COLO829 (cell line): ENCODE measurements around the gene SMTNL1.
"Not testable (repeated sequence)": the region's sequence is repeated elsewhere in the genome, so short reads cannot be mapped to it uniquely, and the experiment has no call there.

Experiments used
- DNase-seq: peaks from one replicate; pipeline ENCODE4 v3.0.0; 2012; ENCODE audit warnings: low spot score

Gene SMTNL1

DNA sequence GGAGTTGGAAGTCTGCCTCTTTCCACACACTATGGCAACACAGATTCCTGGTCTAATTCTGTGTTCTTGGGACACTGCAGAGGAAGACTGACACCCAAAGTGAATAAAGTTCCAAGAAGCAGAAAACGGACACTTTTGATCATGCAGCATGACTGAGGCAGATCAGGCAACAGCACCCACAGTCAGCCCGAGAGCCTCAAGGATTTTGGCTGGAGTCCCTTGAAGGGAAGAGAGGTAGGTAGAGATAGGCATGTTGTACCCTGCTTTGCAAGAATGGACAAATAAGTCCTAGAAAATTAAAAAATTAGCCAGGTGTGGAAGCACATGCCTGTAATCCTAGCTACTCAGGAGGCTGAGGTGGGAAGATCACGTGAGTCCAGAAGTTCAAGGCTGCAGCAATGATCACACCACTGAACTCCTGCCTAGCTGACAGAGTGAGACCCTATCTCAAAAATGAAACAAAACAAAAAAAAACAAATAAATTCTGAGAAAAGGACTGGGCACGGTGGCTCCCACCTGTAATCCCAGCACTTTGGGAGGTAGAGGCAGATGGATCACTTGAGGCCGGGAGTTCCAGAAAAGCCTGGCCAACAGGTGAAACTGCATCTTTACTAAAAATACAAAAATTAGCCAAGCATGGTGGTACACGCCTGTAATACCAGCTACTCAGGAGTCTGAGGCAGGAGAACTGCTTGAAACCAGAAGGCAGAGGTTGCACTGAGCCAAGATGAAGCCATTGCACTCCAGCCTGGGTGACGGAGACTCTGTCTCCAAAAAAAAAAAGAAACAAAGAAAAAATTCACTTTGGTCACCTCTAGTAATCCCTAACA lies 28.8 kb upstream of the SMTNL1 start:
- DNase-seq, result no peak

GRCh38 chr11:57511741-57512430 lies 25.5 kb upstream of the SMTNL1 start:
- no peak for DNase-seq

GRCh38 chr11:57512646-57513451 lies 24.5 kb upstream of the SMTNL1 start:
- no peak for DNase-seq

DNA sequence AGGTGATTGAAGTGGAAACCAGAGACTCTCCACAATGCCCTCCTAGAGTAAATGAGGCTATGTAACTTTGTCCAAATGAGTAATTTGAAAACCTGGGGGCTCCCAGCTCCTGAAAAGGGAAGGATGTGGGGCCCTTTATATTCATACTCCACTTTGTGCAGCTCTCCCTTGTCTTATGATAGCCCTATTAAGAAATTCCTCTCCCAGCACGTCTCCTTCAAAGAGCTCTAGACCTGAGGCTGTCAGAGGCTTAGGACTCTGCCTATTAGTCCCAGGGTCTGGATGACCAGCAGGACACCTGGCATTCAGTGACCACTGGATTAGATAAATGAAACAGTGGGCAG lies 24.0 kb upstream of the SMTNL1 start:
- no peak for DNase-seq

GRCh38 chr11:57513911-57514537 lies 23.4 kb upstream of the SMTNL1 start:
- DNase-seq, result no peak

DNA sequence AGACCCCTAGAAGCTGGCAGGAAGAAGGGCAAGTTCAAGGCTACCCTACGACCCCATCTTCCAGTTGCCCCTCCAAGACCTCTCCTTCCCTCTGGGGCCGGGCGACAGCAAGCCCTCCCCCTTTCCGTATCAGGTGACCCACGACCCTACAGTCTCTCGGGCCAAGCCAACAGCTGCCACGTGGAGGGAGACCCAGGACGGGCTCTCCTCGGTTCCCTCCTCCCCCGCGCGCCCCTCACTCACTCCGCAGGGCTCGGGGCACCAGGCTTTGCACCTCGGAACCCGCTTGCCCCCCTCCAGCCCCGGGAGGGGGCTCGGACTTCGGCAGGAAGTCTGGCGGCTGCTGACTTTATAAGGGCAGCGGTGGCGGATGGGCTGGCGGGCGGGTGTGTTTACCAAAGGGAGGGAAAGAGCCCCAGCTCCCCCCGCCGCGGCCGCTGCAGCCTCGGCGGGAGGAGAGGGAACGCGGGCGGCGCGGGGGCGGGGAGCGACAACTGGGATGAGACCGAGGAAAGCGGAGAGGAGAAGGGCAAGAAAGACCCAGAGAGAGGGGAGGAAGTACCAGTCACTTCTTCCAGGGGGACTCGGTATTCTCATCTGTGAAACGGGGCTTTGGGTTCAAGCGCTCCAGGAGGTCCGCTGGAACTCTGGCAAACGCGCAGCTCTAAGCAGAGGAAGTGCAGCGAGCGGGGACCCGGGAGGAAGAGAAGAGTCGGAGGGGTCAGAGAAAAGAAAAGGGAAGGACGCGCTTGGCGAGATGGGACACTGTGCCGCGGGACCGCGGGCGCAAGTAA lies 22.7 kb upstream of the SMTNL1 start:
- DNase-seq, result no peak

GRCh38 chr11:57515332-57516060 lies 21.9 kb upstream of the SMTNL1 start, which contains the start of gene SLC43A1:
Gene SLC43A1 (minus strand): TSS chr11:57515702. CDS start chr11:57514111, 1,591 bp downstream.
- no peak for DNase-seq

DNA sequence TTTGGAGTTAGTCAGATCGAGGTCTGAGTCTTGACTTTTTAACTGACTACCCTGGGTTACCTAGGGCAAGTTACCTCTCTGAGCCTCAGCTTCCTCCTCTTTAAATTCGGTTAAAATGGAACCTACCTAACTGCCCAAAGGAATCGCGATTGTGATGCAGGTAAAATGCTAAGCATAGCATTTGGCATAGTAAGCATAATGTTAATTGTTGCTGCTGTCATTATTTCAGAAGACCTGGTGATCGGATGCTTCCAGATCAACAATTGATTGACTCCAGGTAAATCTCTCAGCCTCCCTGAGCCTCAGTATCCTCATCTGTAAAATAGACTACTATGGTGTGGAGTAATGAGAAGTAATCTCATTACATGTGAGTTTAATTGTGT lies 21.3 kb upstream of the SMTNL1 start:
- no peak for DNase-seq

GRCh38 chr11:57521116-57521515 lies 16.3 kb upstream of the SMTNL1 start:
- DNase-seq, result no peak

- DNase-seq, result no peak
Measured at GRCh38 chr11:57523419-57523818, 14.0 kb upstream of the SMTNL1 start.

- DNase-seq, result no peak
Measured at GRCh38 chr11:57527056-57527631, 10.3 kb upstream of the SMTNL1 start.

GRCh38 chr11:57529012-57529411 lies 8.4 kb upstream of the SMTNL1 start:
- no peak for DNase-seq

DNA sequence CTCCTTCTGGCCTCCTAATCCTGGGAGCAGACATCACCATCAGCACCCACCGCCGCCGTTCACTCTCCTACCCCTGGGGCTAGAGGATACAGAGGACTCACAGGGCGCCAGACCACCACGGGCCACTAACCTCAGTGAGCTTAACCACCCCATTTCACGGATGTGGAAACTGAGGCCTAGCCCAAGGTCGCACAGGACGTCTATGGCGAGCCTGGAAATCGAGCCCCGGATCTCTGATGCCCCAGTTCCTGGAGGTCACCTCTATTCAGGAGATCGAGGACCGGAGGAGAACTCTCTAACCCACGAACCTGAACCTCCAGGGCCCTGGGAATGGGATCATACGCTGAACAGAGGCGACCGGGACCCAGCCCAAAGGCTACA lies 7.2 kb upstream of the SMTNL1 start:
- no peak for DNase-seq

DNA sequence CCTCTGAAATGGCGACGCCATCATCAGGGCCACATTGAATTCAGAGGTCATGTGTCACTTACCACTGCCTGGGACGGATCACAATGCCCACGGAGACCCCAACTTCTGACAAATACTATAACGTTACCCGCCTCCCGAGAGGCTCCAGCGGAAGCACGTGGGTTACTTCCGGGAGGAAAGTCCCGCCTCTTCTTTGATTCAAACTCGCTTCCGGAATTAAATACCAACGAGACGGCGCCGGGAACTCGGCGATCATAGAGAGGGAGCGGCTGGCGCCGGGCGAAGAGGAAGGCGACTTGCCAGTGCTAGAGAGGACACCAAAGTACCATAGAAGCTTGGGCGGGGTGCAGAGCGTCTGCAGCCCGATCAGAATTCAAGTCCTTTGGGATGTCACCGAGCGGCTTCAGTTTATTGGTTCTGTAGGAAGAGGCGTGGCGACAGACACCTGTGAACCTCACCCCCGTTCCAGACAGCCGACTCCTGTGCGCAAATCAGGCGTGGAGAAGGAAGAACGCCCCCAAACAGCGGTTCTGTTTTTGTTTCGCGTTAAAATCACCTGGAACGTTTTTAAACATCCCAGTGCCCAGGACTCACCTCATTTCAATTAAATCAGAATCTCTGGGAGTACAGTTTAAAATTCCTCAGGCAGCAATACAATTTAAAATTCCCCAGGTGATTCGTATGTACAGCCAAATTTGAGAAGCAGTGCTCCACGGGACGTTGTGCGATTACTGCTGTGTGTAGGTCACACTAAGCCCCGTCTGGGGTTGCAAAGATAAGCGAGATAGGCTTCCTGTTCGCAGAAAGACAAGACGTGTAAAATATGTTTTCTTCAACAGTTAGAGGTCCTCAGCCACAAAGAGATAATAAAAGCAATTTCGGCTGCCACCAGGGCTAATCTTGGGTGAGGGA lies 6.5 kb upstream of the SMTNL1 start, which contains the start of gene TIMM10:
Gene TIMM10, minus strand, starts transcription at position 159 of the 912 bp plus-strand sequence. CDS start 565 bp downstream, outside the sequence.
- peak; percentile 91 for DNase-seq

DNA sequence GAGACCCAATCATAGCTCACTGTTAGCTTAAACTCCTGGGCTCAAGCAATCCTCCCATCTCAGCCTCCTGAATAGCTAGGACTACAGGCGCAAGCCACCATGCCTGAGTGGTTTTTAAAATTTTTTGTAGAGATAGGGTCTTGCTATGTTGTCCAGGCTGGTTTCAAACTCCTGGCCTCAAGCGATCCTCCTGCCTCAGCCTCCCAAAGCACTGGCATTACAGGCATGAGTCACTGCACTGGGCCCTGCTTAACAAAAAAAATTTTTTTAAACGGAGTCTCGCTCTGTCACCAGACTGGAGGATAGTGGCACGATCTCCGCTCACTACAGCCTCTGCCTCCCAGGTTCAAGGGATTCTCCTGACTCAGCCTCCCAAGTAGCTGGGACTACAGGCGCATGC lies 2.9 kb upstream of the SMTNL1 start:
- DNase-seq, result not testable (repeated sequence)

GRCh38 chr11:57539342-57539741 lies 1.9 kb downstream of the SMTNL1 start:
- DNase-seq, result no peak

- DNase-seq, result no peak
Measured at GRCh38 chr11:57541169-57541568, 3.8 kb downstream of the SMTNL1 start.

DNA sequence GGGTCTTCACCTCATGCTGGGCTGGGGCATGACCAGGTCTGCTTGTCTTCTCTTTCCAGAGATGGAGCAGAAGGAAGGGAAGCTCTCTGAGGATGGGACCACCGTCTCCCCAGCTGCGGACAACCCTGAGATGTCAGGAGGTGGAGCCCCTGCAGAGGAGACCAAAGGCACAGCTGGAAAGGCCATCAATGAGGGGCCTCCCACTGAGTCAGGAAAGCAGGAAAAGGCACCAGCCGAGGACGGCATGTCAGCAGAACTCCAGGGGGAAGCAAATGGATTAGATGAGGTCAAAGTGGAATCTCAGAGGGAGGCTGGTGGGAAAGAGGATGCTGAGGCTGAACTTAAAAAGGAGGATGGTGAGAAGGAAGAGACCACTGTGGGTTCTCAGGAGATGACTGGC lies 5.2 kb downstream of the SMTNL1 start:
- DNase-seq, result no peak

- no peak for DNase-seq
Measured at GRCh38 chr11:57543593-57543992, 6.2 kb downstream of the SMTNL1 start.
